Measurements from ENCODE around the gene HESX1. TPM values are rescaled to one million over a fixed set of nuclear protein-coding genes. Genes with fewer than 3 reads are reported as not detected.

HESX1 gene
- total RNA-seq, 1 experiment from 2014 or later, result 0.11 TPM

- H3K4me1 ChIP-seq (replicated peaks), result peaks cover 18% of the 10 kb centered on the region
Measured at GRCh38 chr3:57161915-57162314, 37.9 kb downstream of the HESX1 start.

GRCh38 chr3:57160765-57161538, 38.8 kb downstream of the HESX1 start:
- Histone ChIP-seq H3K27me3 (replicated peaks) (peaks cover 26% of the 10 kb centered on the region), H3K9me3 (replicated peaks) (no peaks in the 10 kb centered on the region), H3K27ac (no peak overlapping the region), H3K4me3 (no peak overlapping the region), H3K4me1 (replicated peaks) (peaks cover 18% of the 10 kb centered on the region), H3K36me3 (no peaks in the 10 kb centered on the region)
- DNase-seq (ENCODE audit: low read depth in 1 of 2, low spot score in 2 of 2), result no peak

More at GRCh38 chr3:57161915-57162314, 37.9 kb downstream of the HESX1 start:
- Histone ChIP-seq H3K27ac (no peak overlapping the region), H3K9me3 (replicated peaks) (no peaks in the 10 kb centered on the region), H3K4me3 (no peak overlapping the region), H3K27me3 (replicated peaks) (peaks cover 29% of the 10 kb centered on the region), H3K36me3 (no peaks in the 10 kb centered on the region)
- DNase-seq (ENCODE audit: low read depth in 1 of 2, low spot score in 2 of 2), result no peak

- Histone ChIP-seq H3K9me3 (replicated peaks) (no peaks in the 10 kb centered on the region), H3K27ac (no peak overlapping the region), H3K27me3 (replicated peaks) (peaks cover 21% of the 10 kb centered on the region), H3K4me1 (replicated peaks) (peaks cover 18% of the 10 kb centered on the region), H3K4me3 (no peak overlapping the region), H3K36me3 (no peaks in the 10 kb centered on the region)
- DNase-seq (ENCODE audit: low read depth in 1 of 2, low spot score in 2 of 2), result no peak
Measured at GRCh38 chr3:57160076-57160764, 39.6 kb downstream of the HESX1 start.

- no peaks in the 10 kb centered on the region for H3K9me3 ChIP-seq (replicated peaks)
- peaks cover 10% of the 10 kb centered on the region for H3K4me1 ChIP-seq (replicated peaks)
- no peaks in the 10 kb centered on the region for H3K36me3 ChIP-seq
- H3K27ac ChIP-seq, result no peak overlapping the region
- DNase-seq (ENCODE audit: low read depth in 1 of 2, low spot score in 2 of 2), result peak; percentile 27 to 47
- H3K27me3 ChIP-seq (replicated peaks), result peaks cover 10% of the 10 kb centered on the region
- H3K4me3 ChIP-seq, result no peak overlapping the region
Measured at GRCh38 chr3:57158813-57159738, 40.7 kb downstream of the HESX1 start.

- H3K4me1 ChIP-seq (replicated peaks), result peaks cover 10% of the 10 kb centered on the region
- DNase-seq (ENCODE audit: low read depth in 1 of 2, low spot score in 2 of 2), result no peak
- no peaks in the 10 kb centered on the region for H3K36me3 ChIP-seq
- no peaks in the 10 kb centered on the region for H3K9me3 ChIP-seq (replicated peaks)
- no peak overlapping the region for H3K27ac ChIP-seq
- peaks cover 7% of the 10 kb centered on the region; the same call in 1 of the 2 replicates for H3K27me3 ChIP-seq (replicated peaks)
- no peak overlapping the region for H3K4me3 ChIP-seq
Measured at GRCh38 chr3:57158325-57158724, 41.5 kb downstream of the HESX1 start.

- Histone ChIP-seq H3K27ac (no peak overlapping the region), H3K36me3 (no peaks in the 10 kb centered on the region), H3K4me1 (replicated peaks) (peaks cover 10% of the 10 kb centered on the region), H3K4me3 (no peak overlapping the region), H3K27me3 (replicated peaks) (no peaks in the 10 kb centered on the region), H3K9me3 (replicated peaks) (no peaks in the 10 kb centered on the region)
- DNase-seq (ENCODE audit: low read depth in 1 of 2, low spot score in 2 of 2), result no peak
Measured at GRCh38 chr3:57157545-57157944, 42.2 kb downstream of the HESX1 start.

- peaks cover 10% of the 10 kb centered on the region for H3K4me1 ChIP-seq (replicated peaks)
- H3K36me3 ChIP-seq, result no peaks in the 10 kb centered on the region
- no peak overlapping the region for H3K27ac ChIP-seq
- no peaks in the 10 kb centered on the region for H3K9me3 ChIP-seq (replicated peaks)
- no peak overlapping the region for H3K4me3 ChIP-seq
- DNase-seq (ENCODE audit: low read depth in 1 of 2, low spot score in 2 of 2), result no peak
- 0 out of 2 replicates have a peak, but pooled peaks cover 6% of the 10 kb centered on the region for H3K27me3 ChIP-seq (replicated peaks)
Measured at GRCh38 chr3:57155310-57155643, 44.5 kb downstream of the HESX1 start.

- Histone ChIP-seq H3K27me3 (replicated peaks) (0 out of 2 replicates have a peak, but pooled peaks cover 6% of the 10 kb centered on the region), H3K9me3 (replicated peaks) (no peaks in the 10 kb centered on the region), H3K4me1 (replicated peaks) (peaks cover 8% of the 10 kb centered on the region), H3K27ac (no peak overlapping the region), H3K4me3 (no peak overlapping the region), H3K36me3 (no peaks in the 10 kb centered on the region)
- DNase-seq (ENCODE audit: low read depth in 1 of 2, low spot score in 2 of 2), result no peak
Measured at GRCh38 chr3:57154470-57155309, 45.1 kb downstream of the HESX1 start.

GRCh38 chr3:57152151-57153143, 47.3 kb downstream of the HESX1 start:
- H3K4me3 ChIP-seq, result no peak overlapping the region
- H3K4me1 ChIP-seq (replicated peaks), result no peaks in the 10 kb centered on the region
- no peaks in the 10 kb centered on the region for H3K9me3 ChIP-seq (replicated peaks)
- 0 out of 2 replicates have a peak, but pooled peaks cover 6% of the 10 kb centered on the region for H3K27me3 ChIP-seq (replicated peaks)
- no peak overlapping the region for H3K27ac ChIP-seq
- H3K36me3 ChIP-seq, result no peaks in the 10 kb centered on the region
- DNase-seq (ENCODE audit: low read depth in 1 of 2, low spot score in 2 of 2), result no peak

- Histone ChIP-seq H3K36me3 (no peaks in the 10 kb centered on the region), H3K27me3 (replicated peaks) (0 out of 2 replicates have a peak, but pooled peaks cover 6% of the 10 kb centered on the region), H3K9me3 (replicated peaks) (no peaks in the 10 kb centered on the region), H3K4me1 (replicated peaks) (no peaks in the 10 kb centered on the region), H3K27ac (no peak overlapping the region), H3K4me3 (no peak overlapping the region)
- no peak for DNase-seq (ENCODE audit: low read depth in 1 of 2, low spot score in 2 of 2)
Measured at GRCh38 chr3:57151749-57152148, 48.0 kb downstream of the HESX1 start.

- Histone ChIP-seq H3K4me3 (no peak overlapping the region), H3K9me3 (replicated peaks) (no peaks in the 10 kb centered on the region), H3K4me1 (replicated peaks) (no peaks in the 10 kb centered on the region), H3K27me3 (replicated peaks) (0 out of 2 replicates have a peak, but pooled peaks cover 6% of the 10 kb centered on the region), H3K27ac (no peak overlapping the region), H3K36me3 (no peaks in the 10 kb centered on the region)
- DNase-seq (ENCODE audit: low read depth in 1 of 2, low spot score in 2 of 2), result no peak
Measured at GRCh38 chr3:57151021-57151449, 48.7 kb downstream of the HESX1 start.

GRCh38 chr3:57150113-57150581, 49.6 kb downstream of the HESX1 start:
- Histone ChIP-seq H3K36me3 (no peaks in the 10 kb centered on the region), H3K9me3 (replicated peaks) (no peaks in the 10 kb centered on the region), H3K27ac (no peak overlapping the region), H3K27me3 (replicated peaks) (0 out of 2 replicates have a peak, but pooled peaks cover 6% of the 10 kb centered on the region), H3K4me3 (no peak overlapping the region), H3K4me1 (replicated peaks) (no peaks in the 10 kb centered on the region)
- no peak for DNase-seq (ENCODE audit: low read depth in 1 of 2, low spot score in 2 of 2)
